WTC11 (cell line): ENCODE data around the gene CLEC10A.
"Not testable (repeated sequence)": the region's sequence is repeated elsewhere in the genome, so short reads cannot be mapped to it uniquely, and the experiment has no call there.

ENCODE experiments used
- ATF3 ChIP-seq: sonication (generic); formaldehyde crosslinking; conservative IDR thresholded peaks from 2 replicates; pipeline ENCODE4 v1.8.1; 2022; ENCODE audit warnings: mild to moderate bottlenecking, missing genetic modification reagents
- CTCF ChIP-seq: fragments of 200-600 bp; IDR thresholded peaks from 2 replicates; pipeline ENCODE4 v1.8.0; 2022; ENCODE audit warnings: antibody characterized with exemption
- FOXJ3 ChIP-seq: sonication (generic); formaldehyde crosslinking; IDR thresholded peaks from 2 replicates; pipeline ENCODE4 v1.9.0; 2021; ENCODE audit warnings: missing genetic modification reagents, mild to moderate bottlenecking, borderline replicate concordance
- JUN ChIP-seq: sonication (generic); formaldehyde crosslinking; IDR thresholded peaks from 2 replicates; pipeline ENCODE4 v1.8.0; 2023; ENCODE audit warnings: mild to moderate bottlenecking, missing genetic modification reagents
- NR2C2 ChIP-seq: sonication (generic); formaldehyde crosslinking; IDR thresholded peaks from 2 replicates; pipeline ENCODE4 v1.8.0; 2022; ENCODE audit warnings: mild to moderate bottlenecking, missing genetic modification reagents
- NR3C1 ChIP-seq: sonication (generic); formaldehyde crosslinking; conservative IDR thresholded peaks from 2 replicates; pipeline ENCODE4 v1.8.1; 2023; ENCODE audit warnings: low read depth, mild to moderate bottlenecking, missing genetic modification reagents
- USF1 ChIP-seq: sonication (generic); formaldehyde crosslinking; IDR thresholded peaks from 2 replicates; pipeline ENCODE4 v1.8.0; 2022; ENCODE audit warnings: mild to moderate bottlenecking, missing genetic modification reagents
- TF ChIP-seq, protein P1 (sequence below): sonication (generic); formaldehyde crosslinking; IDR thresholded peaks from 2 replicates; pipeline ENCODE4 v1.8.0; 2022; ENCODE audit warnings: mild to moderate bottlenecking, missing genetic modification reagents

- TF ChIP-seq, protein P1, sequence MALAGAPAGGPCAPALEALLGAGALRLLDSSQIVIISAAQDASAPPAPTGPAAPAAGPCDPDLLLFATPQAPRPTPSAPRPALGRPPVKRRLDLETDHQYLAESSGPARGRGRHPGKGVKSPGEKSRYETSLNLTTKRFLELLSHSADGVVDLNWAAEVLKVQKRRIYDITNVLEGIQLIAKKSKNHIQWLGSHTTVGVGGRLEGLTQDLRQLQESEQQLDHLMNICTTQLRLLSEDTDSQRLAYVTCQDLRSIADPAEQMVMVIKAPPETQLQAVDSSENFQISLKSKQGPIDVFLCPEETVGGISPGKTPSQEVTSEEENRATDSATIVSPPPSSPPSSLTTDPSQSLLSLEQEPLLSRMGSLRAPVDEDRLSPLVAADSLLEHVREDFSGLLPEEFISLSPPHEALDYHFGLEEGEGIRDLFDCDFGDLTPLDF (CRISPR knock-in tag): not testable (repeated sequence)
- TF ChIP-seq NR3C1 (CRISPR knock-in tag); JUN (CRISPR knock-in tag); ATF3 (CRISPR knock-in tag); NR2C2; CTCF; FOXJ3 (CRISPR knock-in tag); USF1: not testable (repeated sequence)
Observed at GRCh38 chr17:7089570-7089969, 9.5 kb upstream of the CLEC10A start.
